Ascending aorta (tissue), 2 donors: ENCODE measurements around the gene AMPD1. TPM values are rescaled to one million over a fixed set of nuclear protein-coding genes. Genes with fewer than 3 reads are reported as not detected.

Experiments
- DNase-seq, 2 donors: peaks; one replicate each; pipeline ENCODE4 v3.0.0-alpha.2; 2019; ENCODE audit warnings: low spot score in 2 of 2
- H3K27ac ChIP-seq, 2 donors: fragments of 200-600 bp; sonication (generic); one replicate each; pipeline ENCODE4 v1.5.1; 2016 to 2017; ENCODE audit warnings: mild to moderate bottlenecking in 1 of 2
- H3K27me3 ChIP-seq: fragments of 200-600 bp; sonication (generic); one replicate; pipeline ENCODE4 v1.5.1; 2017
- H3K36me3 ChIP-seq, 2 donors: fragments of 200-600 bp; sonication (generic); one replicate each; pipeline ENCODE4 v1.5.1; 2016
- H3K4me1 ChIP-seq, 2 donors: fragments of 200-600 bp; sonication (generic); one replicate each; pipeline ENCODE4 v1.5.1; 2016 to 2017; ENCODE audit warnings: mild to moderate bottlenecking in 1 of 2
- H3K4me3 ChIP-seq, 2 donors: fragments of 200-600 bp; sonication (generic); one replicate each; pipeline ENCODE4 v1.5.1; 2016 to 2017; ENCODE audit warnings: mild to moderate bottlenecking in 1 of 2
- H3K9me3 ChIP-seq, 2 donors: fragments of 200-600 bp; sonication (generic); one replicate each; pipeline ENCODE4 v1.5.1; 2016
- intact Hi-C: fragments of 100-400 bp; cut with DNase I; formaldehyde crosslinking; loops from one replicate; pipeline ENCODE4 v1.15.1; 2023
- total RNA-seq: library from RNA; depleted of rRNA; stranded (reverse); fragments of >200 nt; gene quantifications from one replicate; pipeline ENCODE4 v1.1.0, GENCODE V29; 2016
- TF ChIP-seq, protein P1 (sequence below), 3 experiments: fragments of 200-600 bp in 2 of 3; fragments of 450-650 bp in 1 of 3; sonication (generic) in 2 of 3; IDR thresholded peaks; one replicate each; pipeline ENCODE4 v1.5.1; 2016 to 2019; ENCODE audit warnings: antibody characterized with exemption in 3 of 3, mild to moderate bottlenecking in 1 of 3, moderate library complexity in 1 of 3

AMPD1 gene
- total RNA-seq, 1 donor from 2014 or later = not detected

DNA sequence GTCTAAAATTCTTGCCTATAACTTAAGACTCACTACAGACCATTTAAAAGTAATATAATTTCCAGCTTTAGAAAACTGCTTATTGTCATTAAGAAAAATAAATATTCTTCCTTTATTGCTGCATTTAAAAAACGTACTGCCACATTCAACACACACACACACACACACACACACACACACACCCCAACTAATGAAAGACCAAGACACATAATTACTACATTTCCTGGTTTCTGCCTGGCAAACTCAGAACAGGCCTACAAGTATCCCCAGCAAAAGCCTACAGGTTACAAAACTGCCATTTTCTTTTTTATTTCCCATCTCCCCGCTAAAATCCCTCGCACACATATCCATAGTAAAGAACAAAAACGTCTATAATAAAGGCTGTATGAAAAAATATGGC lies 27.0 kb downstream of the AMPD1 start:
- DNase-seq = no peak
- Histone ChIP-seq H3K27me3 (no peaks in the 10 kb centered on the region), H3K27ac (no peak overlapping the region), H3K9me3 (no peaks in the 10 kb centered on the region), H3K4me1 (no peaks in the 10 kb centered on the region), H3K4me3 (no peak overlapping the region), H3K36me3 (no peaks in the 10 kb centered on the region)
- TF ChIP-seq, protein P1, sequence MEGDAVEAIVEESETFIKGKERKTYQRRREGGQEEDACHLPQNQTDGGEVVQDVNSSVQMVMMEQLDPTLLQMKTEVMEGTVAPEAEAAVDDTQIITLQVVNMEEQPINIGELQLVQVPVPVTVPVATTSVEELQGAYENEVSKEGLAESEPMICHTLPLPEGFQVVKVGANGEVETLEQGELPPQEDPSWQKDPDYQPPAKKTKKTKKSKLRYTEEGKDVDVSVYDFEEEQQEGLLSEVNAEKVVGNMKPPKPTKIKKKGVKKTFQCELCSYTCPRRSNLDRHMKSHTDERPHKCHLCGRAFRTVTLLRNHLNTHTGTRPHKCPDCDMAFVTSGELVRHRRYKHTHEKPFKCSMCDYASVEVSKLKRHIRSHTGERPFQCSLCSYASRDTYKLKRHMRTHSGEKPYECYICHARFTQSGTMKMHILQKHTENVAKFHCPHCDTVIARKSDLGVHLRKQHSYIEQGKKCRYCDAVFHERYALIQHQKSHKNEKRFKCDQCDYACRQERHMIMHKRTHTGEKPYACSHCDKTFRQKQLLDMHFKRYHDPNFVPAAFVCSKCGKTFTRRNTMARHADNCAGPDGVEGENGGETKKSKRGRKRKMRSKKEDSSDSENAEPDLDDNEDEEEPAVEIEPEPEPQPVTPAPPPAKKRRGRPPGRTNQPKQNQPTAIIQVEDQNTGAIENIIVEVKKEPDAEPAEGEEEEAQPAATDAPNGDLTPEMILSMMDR (IDR thresholded peaks at IDR 0.05) = no peak
- intact Hi-C loops = loop anchor here (5.0 kb wide), 2 partner anchors 686 to 1281 kb away; no protein-coding TSS in a partner anchor

DNA sequence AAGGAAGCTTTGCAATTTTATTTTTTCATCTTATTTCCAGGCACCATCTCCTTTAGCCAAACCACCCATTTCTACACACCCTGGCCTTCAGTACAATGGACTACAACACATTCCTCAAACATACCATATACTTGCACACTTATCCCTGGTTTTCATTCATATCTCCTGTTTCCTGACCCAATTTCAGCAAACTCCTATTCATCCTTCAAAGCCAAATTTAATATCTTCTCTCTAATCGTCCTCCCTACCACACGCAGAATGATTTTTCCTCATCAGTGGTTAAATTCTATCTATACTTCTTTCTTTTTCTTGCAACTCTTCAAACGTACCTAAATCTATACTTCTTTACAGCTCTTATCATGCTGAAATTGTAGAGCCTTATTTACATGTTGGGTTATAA lies 28.4 kb downstream of the AMPD1 start:
- H3K27ac ChIP-seq = no peak overlapping the region
- H3K27me3 ChIP-seq = no peaks in the 10 kb centered on the region
- no peaks in the 10 kb centered on the region for H3K4me1 ChIP-seq
- no peaks in the 10 kb centered on the region for H3K36me3 ChIP-seq
- intact Hi-C loops = loop anchor here (5.0 kb wide), 2 partner anchors 685 to 1280 kb away; no protein-coding TSS in a partner anchor
- H3K9me3 ChIP-seq = no peaks in the 10 kb centered on the region
- DNase-seq = no peak
- no peak overlapping the region for H3K4me3 ChIP-seq
- TF ChIP-seq, protein P1 (IDR thresholded peaks at IDR 0.05) = no peak

DNA sequence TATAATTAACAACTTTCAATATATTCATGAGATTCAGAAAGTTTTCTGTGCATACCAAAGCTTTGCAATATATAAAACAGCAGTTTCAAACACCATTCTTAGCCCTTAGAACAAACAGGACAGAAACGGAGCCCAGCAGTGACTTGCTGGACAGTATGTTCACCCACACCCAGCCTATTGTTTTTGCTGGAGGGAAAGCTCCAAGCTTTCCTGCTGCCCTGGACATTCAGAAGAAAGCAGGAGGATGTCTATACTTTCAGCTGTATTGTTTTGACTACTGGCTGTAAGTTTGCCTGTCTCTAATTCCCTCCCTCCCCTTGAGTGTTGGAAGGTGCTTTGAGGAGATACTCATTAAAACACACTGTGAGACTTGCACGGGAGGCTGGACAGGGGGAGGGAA lies 35.1 kb downstream of the AMPD1 start:
- Histone ChIP-seq H3K9me3 (no peaks in the 10 kb centered on the region), H3K27me3 (no peaks in the 10 kb centered on the region), H3K4me1 (no peaks in the 10 kb centered on the region), H3K27ac (no peak overlapping the region), H3K4me3 (no peak overlapping the region), H3K36me3 (no peaks in the 10 kb centered on the region)
- TF ChIP-seq, protein P1 (IDR thresholded peaks at IDR 0.05) = no peak
- no peak for DNase-seq
- intact Hi-C loops = no loop called here

DNA sequence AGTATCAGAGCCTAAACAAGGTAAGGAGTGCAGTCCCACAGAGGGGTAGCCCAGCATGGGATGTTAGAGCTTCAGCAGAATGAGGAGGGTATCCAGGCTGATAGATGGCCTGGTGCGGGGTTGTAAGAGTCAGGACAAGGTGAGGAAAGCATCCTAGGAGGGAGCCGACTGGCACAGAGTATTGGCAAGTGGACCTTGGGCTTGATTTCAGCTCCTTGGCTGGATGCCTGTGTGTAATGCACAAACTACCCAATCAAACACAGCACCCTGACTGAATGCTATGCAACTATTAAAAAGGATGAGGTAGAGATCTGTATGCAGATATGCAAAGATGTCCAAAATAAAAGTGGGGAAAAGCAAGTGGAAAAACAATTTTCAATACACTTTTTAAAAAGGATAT lies 43.5 kb downstream of the AMPD1 start:
- no peak overlapping the region for H3K4me3 ChIP-seq
- no peaks in the 10 kb centered on the region for H3K4me1 ChIP-seq
- intact Hi-C loops = no loop called here
- DNase-seq = no peak
- TF ChIP-seq, protein P1 (IDR thresholded peaks at IDR 0.05) = no peak
- H3K36me3 ChIP-seq = no peaks in the 10 kb centered on the region
- H3K9me3 ChIP-seq = no peaks in the 10 kb centered on the region
- H3K27ac ChIP-seq = no peak overlapping the region
- no peaks in the 10 kb centered on the region for H3K27me3 ChIP-seq

DNA sequence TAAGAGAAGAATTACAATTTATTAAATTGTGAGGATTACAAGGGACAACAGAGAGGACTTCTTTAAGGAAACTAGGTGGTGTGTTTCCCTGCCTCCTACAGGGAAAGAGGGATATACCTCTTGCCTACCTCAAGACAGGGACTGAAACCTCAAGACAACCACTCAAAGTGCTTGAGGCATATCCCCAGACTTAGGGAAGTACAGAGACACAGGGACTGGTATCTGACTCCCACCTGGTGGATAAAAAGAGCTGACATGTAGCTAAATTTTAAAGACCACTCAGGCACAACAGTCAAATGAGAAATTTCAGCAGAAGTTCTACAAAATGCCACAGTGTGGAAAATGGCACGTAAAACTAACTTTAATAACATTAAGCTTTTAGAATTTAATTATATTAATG lies 46.8 kb downstream of the AMPD1 start:
- Histone ChIP-seq H3K27me3 (no peaks in the 10 kb centered on the region), H3K4me3 (no peak overlapping the region), H3K9me3 (no peaks in the 10 kb centered on the region), H3K27ac (no peak overlapping the region), H3K4me1 (no peaks in the 10 kb centered on the region), H3K36me3 (no peaks in the 10 kb centered on the region)
- TF ChIP-seq, protein P1 (IDR thresholded peaks at IDR 0.05) = no peak
- intact Hi-C loops = no loop called here
- DNase-seq = no peak

DNA sequence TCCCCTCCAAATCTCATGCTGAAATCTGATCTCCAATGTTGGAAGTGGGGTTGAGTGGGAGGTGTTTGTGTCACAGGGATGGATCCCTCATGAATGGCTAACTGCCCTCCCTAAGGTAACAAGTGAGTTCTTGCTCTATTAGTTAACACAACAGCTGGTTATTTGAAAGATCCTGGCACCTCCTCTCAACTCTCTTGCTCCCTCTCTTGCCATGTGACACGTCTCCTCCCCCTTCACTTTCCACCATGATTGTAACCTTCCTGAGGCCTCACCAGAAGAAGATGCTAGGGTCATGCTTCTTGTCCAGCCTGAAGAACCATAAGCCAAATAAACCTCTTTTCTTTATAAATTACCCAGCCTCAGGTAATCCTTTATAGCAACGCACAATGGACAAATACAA lies 54.0 kb downstream of the AMPD1 start:
- intact Hi-C loops = no loop called here
- no peaks in the 10 kb centered on the region for H3K4me1 ChIP-seq
- H3K27ac ChIP-seq = no peak overlapping the region
- H3K9me3 ChIP-seq = no peaks in the 10 kb centered on the region
- no peaks in the 10 kb centered on the region for H3K27me3 ChIP-seq
- TF ChIP-seq, protein P1 (IDR thresholded peaks at IDR 0.05) = no peak
- H3K4me3 ChIP-seq = no peak overlapping the region
- no peak for DNase-seq
- no peaks in the 10 kb centered on the region for H3K36me3 ChIP-seq
